CD4-positive, alpha-beta T cell (primary cell): ENCODE data around the gene WWOX. TPM values are rescaled to one million over a fixed set of nuclear protein-coding genes. Genes with fewer than 3 reads are reported as not detected.

Experiments
- ATAC-seq: fragments of 200-7000 bp; cut with Tn5 transposase; one replicate; pipeline ENCODE4 v1.10.0; 2022; ENCODE audit warnings: mild to moderate bottlenecking; ENCODE audit not compliant: poor library complexity
- CTCF ChIA-PET: fragments of 350-600 bp; sonication (Branson Sonifier 250); formaldehyde crosslinking; loops from one replicate; lab custom pipeline; 2021; ENCODE audit warnings: antibody characterized with exemption, inconsistent platforms; lab: Charles Lee
- POLR2A ChIA-PET: fragments of 350-600 bp; sonication (Branson Sonifier 250); formaldehyde crosslinking; loops from one replicate; lab custom pipeline; 2021; ENCODE audit warnings: antibody characterized with exemption, inconsistent platforms; lab: Charles Lee
- DNase-seq, 14 experiments: peaks; one replicate each; pipeline ENCODE4 v3.0.0-alpha.2; 2013 to 2020; ENCODE audit warnings: mixed read lengths in 2 of 14
- H3K27ac ChIP-seq, 2 donors: one replicate each; pipeline versions ENCODE4 v1.5.1 to v1.7.0; 2013; ENCODE audit warnings: low read length in 2 of 2, low read depth in 1 of 2, mild to moderate bottlenecking in 1 of 2
- H3K27me3 ChIP-seq, 2 experiments: 1 replicate in 1 of 2; 2 replicates in 1 of 2; pipeline versions ENCODE4 v1.6.1 to v1.7.0; 2013; ENCODE audit warnings: low read length in 2 of 2, control low read depth in 1 of 2, mild to moderate bottlenecking in 1 of 2, moderate library complexity in 1 of 2; ENCODE audit not compliant: insufficient read depth in 2 of 2, control insufficient read depth in 1 of 2
- H3K36me3 ChIP-seq: one replicate; pipeline ENCODE4 v1.6.1; 2013; ENCODE audit warnings: low read length, control low read depth; ENCODE audit not compliant: insufficient read depth
- H3K4me1 ChIP-seq: one replicate; pipeline ENCODE4 v1.6.1; 2013; ENCODE audit warnings: low read length, control low read depth; ENCODE audit not compliant: insufficient read depth
- H3K4me3 ChIP-seq: one replicate; pipeline ENCODE4 v1.5.1; 2013; ENCODE audit warnings: mild to moderate bottlenecking, low read length, moderate library complexity
- H3K9me3 ChIP-seq, 2 experiments: 1 replicate in 1 of 2; 2 replicates in 1 of 2; pipeline versions ENCODE4 v1.6.1 to v1.7.0; 2013; ENCODE audit warnings: low read length in 2 of 2, mild to moderate bottlenecking in 2 of 2, control low read depth in 1 of 2, moderate library complexity in 1 of 2; ENCODE audit not compliant: control insufficient read depth in 1 of 2, insufficient read depth in 1 of 2
- H3K27ac Mint-ChIP-seq: one replicate; pipeline ENCODE4 v1.8.0; 2020; ENCODE audit warnings: mixed read lengths
- H3K27me3 Mint-ChIP-seq: one replicate; pipeline ENCODE4 v1.8.0; 2021; ENCODE audit warnings: mixed read lengths
- H3K36me3 Mint-ChIP-seq: one replicate; pipeline ENCODE4 v1.8.0; 2021; ENCODE audit warnings: low read depth, mixed read lengths
- H3K4me1 Mint-ChIP-seq: one replicate; pipeline ENCODE4 v1.8.0; 2021; ENCODE audit warnings: low read depth, mixed read lengths
- H3K4me3 Mint-ChIP-seq: one replicate; pipeline ENCODE4 v1.8.0; 2020; ENCODE audit warnings: mild to moderate bottlenecking, mixed read lengths
- H3K9me3 Mint-ChIP-seq: one replicate; pipeline ENCODE4 v1.8.0; 2020; ENCODE audit warnings: mixed read lengths
- CTCF ChIP-seq: fragments of 200-600 bp; IDR thresholded peaks from one replicate; pipeline ENCODE4 v1.8.0; 2022; ENCODE audit warnings: antibody characterized with exemption, mild to moderate bottlenecking
- intact Hi-C, 2 experiments: fragments of 100-400 bp; cut with DNase I in 1 of 2; cut with micrococcal nuclease in 1 of 2; formaldehyde crosslinking; loops; one replicate each; pipeline versions ENCODE4 v1.15.1 to v1.9.0; 2023 to 2025; cut with DNase I, micrococcal nuclease
- total RNA-seq, 174 experiments: library from RNA in 2 of 174; stranded (reverse) in 2 of 174; gene quantifications; one replicate each; pipeline ENCODE4 v1.2.3 and lab custom pipeline; 2021 to 2026

Gene WWOX
- total RNA-seq, 2 experiments from 2014 or later = 19.3 to 21.7 TPM

- no peak overlapping the region for H3K4me3 Mint-ChIP-seq
- no peaks in the 10 kb centered on the region for H3K9me3 ChIP-seq
- H3K27ac ChIP-seq = no peak overlapping the region
- ChIA-PET POLR2A (no interaction called here), CTCF (no interaction called here)
- no peak overlapping the region for H3K4me3 ChIP-seq
- peaks cover 7% of the 10 kb centered on the region for H3K4me1 Mint-ChIP-seq
- DNase-seq = no peak
- no peaks in the 10 kb centered on the region for H3K36me3 ChIP-seq
- intact Hi-C loops = no loop called here
- ATAC-seq = no peak
- no peaks in the 10 kb centered on the region for H3K27me3 ChIP-seq
- H3K27ac Mint-ChIP-seq = no peak overlapping the region
- H3K27me3 Mint-ChIP-seq = no peaks in the 10 kb centered on the region
- no peak for TF ChIP-seq CTCF
- peaks cover 3% of the 10 kb centered on the region for H3K4me1 ChIP-seq
- H3K36me3 Mint-ChIP-seq = no peaks in the 10 kb centered on the region
- no peaks in the 10 kb centered on the region for H3K9me3 Mint-ChIP-seq
These were observed 683.1 kb downstream of the WWOX start for GRCh38 chr16:78782572-78782971.

GRCh38 chr16:78783570-78784079, 684.2 kb downstream of the WWOX start:
- ChIA-PET CTCF (no interaction called here), POLR2A (interaction anchor here (0.6 kb wide), 2 partner anchors 339 to 341 kb away, joined by 3 read pairs; no protein-coding TSS in a partner anchor)
- Mint-ChIP-seq H3K27ac (no peak overlapping the region), H3K4me1 (peaks cover under 1% of the 10 kb centered on the region), H3K36me3 (no peaks in the 10 kb centered on the region), H3K4me3 (no peak overlapping the region), H3K27me3 (no peaks in the 10 kb centered on the region), H3K9me3 (no peaks in the 10 kb centered on the region)
- H3K4me3 ChIP-seq = no peak overlapping the region
- no peaks in the 10 kb centered on the region for H3K27me3 ChIP-seq
- no peaks in the 10 kb centered on the region for H3K9me3 ChIP-seq
- ATAC-seq (no peak), DNase-seq (no peak)
- TF ChIP-seq CTCF = no peak
- H3K27ac ChIP-seq = no peak overlapping the region
- no peaks in the 10 kb centered on the region for H3K4me1 ChIP-seq
- H3K36me3 ChIP-seq = no peaks in the 10 kb centered on the region
- intact Hi-C loops = no loop called here

- CTCF ChIA-PET = no interaction called here
- TF ChIP-seq CTCF = no peak
- Mint-ChIP-seq H3K4me1 (no peaks in the 10 kb centered on the region), H3K27me3 (no peaks in the 10 kb centered on the region), H3K27ac (no peak overlapping the region), H3K9me3 (no peaks in the 10 kb centered on the region), H3K4me3 (no peak overlapping the region), H3K36me3 (no peaks in the 10 kb centered on the region)
- H3K4me3 ChIP-seq = no peak overlapping the region
- H3K27me3 ChIP-seq = no peaks in the 10 kb centered on the region
- intact Hi-C loops = no loop called here
- POLR2A ChIA-PET = no interaction called here
- ATAC-seq (no peak), DNase-seq (no peak)
- H3K36me3 ChIP-seq = no peaks in the 10 kb centered on the region
- no peaks in the 10 kb centered on the region for H3K4me1 ChIP-seq
- H3K9me3 ChIP-seq = no peaks in the 10 kb centered on the region
- no peak overlapping the region for H3K27ac ChIP-seq
These were observed 685.3 kb downstream of the WWOX start for GRCh38 chr16:78784771-78785170.
